Smooth muscle cell (in vitro differentiated cells): ENCODE measurements around the gene PDE4D. TPM values are rescaled to one million over a fixed set of nuclear protein-coding genes. Genes with fewer than 3 reads are reported as not detected.

Experiments
- DNase-seq: peaks from one replicate; lab custom pipeline; 2025; ENCODE audit not compliant: unreplicated experiment; lab: John Stamatoyannopoulos, UW
- H2AFZ ChIP-seq: fragments of 200-600 bp; sonication (generic); 2 replicates; pipeline ENCODE4 v1.6.0; 2016; ENCODE audit warnings: antibody characterized with exemption, low read depth, mild to moderate bottlenecking
- H3F3A ChIP-seq: fragments of 200-600 bp; sonication (generic); 2 replicates; pipeline ENCODE4 v1.6.0; 2017; ENCODE audit warnings: antibody characterized with exemption, low read depth
- H3K27ac ChIP-seq: fragments of 200-600 bp; sonication (generic); 2 replicates; pipeline ENCODE4 v1.5.1; 2016; ENCODE audit warnings: low read depth, mild to moderate bottlenecking
- H3K27me3 ChIP-seq: fragments of 200-600 bp; sonication (generic); 2 replicates; pipeline ENCODE4 v1.6.1; 2016; ENCODE audit warnings: low read depth, mild to moderate bottlenecking
- H3K36me3 ChIP-seq: fragments of 200-600 bp; sonication (generic); 2 replicates; pipeline ENCODE4 v1.5.1; 2016; ENCODE audit warnings: low read depth
- H3K4me1 ChIP-seq: fragments of 200-600 bp; sonication (generic); 2 replicates; pipeline ENCODE4 v1.5.1; 2016; ENCODE audit warnings: low read depth
- H3K4me2 ChIP-seq: fragments of 200-600 bp; sonication (generic); 2 replicates; pipeline ENCODE4 v1.6.0; 2016; ENCODE audit warnings: mild to moderate bottlenecking
- H3K4me3 ChIP-seq: fragments of 200-600 bp; sonication (generic); 2 replicates; pipeline ENCODE4 v1.5.1; 2016; ENCODE audit warnings: mild to moderate bottlenecking
- H3K79me2 ChIP-seq: fragments of 200-600 bp; sonication (generic); 2 replicates; pipeline ENCODE4 v1.6.0; 2016; ENCODE audit warnings: low read depth, mild to moderate bottlenecking
- H3K9ac ChIP-seq: fragments of 200-600 bp; sonication (generic); 2 replicates; pipeline ENCODE4 v1.6.0; 2016; ENCODE audit warnings: low read depth
- H3K9me3 ChIP-seq: fragments of 200-600 bp; sonication (generic); replicated peaks from 2 replicates; pipeline ENCODE4 v1.5.1; 2016; ENCODE audit warnings: low read depth
- H4K20me1 ChIP-seq: fragments of 200-600 bp; sonication (generic); 2 replicates; pipeline ENCODE4 v1.6.0; 2016; ENCODE audit warnings: low read depth
- WGBS: methylation state at CpG from one replicate; pipeline ENCODE4 v1.1.7; 2016; ENCODE audit warnings: low lambda C conversion rate; 5-methylcytosine and 5-hydroxymethylcytosine counted together
- polyA plus RNA-seq: library from polyadenylated mRNA; unstranded; fragments of >200 nt; fragmentation: Nextera tagmentation; extraction: Ambion mirVana; gene quantifications from 2 replicates; pipeline ENCODE4 v1.2.1, GENCODE V29; 2016
- total RNA-seq: library from RNA; depleted of rRNA; stranded (reverse); fragments of >200 nt; gene quantifications from 2 replicates; pipeline ENCODE4 v1.2.3, GENCODE V29; 2014
- TF ChIP-seq, protein P1 (sequence below): fragments of 200-600 bp; sonication (generic); IDR thresholded peaks from 2 replicates; pipeline ENCODE4 v1.5.1; 2017; ENCODE audit warnings: borderline replicate concordance, mild to moderate bottlenecking, antibody characterized with exemption; ENCODE audit not compliant: insufficient read depth, poor library complexity, severe bottlenecking

Gene PDE4D
- total and polyA plus RNA-seq, 2 experiments from 2014 or later: 16.4 to 61.0 TPM

DNA sequence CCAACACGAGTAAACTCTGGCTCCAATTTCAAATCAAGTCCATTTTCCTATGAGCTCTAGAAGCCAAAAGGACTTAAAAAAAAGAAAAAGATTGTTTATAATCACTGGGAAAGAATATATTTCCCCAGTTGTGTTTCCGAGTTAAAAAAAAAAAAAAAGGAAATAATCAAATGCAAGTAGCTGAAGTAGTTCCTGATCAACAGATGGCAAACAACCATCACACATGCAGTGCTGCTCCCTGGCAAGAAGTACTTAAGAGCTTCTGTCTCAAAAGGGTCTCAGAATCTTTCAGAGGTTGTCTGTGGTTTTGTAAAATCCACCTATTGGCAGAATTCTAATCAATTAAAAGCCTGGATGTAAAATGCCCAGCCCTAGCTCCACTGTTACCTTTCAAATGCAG lies 922.8 kb downstream of the PDE4D start:
- H3K79me2 ChIP-seq: no peaks in the 10 kb centered on the region
- no peak overlapping the region for H3K9ac ChIP-seq
- peaks cover 21% of the 10 kb centered on the region for H3K36me3 ChIP-seq
- no peak overlapping the region for H3K4me2 ChIP-seq
- no peak for DNase-seq
- no peaks in the 10 kb centered on the region for H3K27me3 ChIP-seq
- TF ChIP-seq, protein P1, sequence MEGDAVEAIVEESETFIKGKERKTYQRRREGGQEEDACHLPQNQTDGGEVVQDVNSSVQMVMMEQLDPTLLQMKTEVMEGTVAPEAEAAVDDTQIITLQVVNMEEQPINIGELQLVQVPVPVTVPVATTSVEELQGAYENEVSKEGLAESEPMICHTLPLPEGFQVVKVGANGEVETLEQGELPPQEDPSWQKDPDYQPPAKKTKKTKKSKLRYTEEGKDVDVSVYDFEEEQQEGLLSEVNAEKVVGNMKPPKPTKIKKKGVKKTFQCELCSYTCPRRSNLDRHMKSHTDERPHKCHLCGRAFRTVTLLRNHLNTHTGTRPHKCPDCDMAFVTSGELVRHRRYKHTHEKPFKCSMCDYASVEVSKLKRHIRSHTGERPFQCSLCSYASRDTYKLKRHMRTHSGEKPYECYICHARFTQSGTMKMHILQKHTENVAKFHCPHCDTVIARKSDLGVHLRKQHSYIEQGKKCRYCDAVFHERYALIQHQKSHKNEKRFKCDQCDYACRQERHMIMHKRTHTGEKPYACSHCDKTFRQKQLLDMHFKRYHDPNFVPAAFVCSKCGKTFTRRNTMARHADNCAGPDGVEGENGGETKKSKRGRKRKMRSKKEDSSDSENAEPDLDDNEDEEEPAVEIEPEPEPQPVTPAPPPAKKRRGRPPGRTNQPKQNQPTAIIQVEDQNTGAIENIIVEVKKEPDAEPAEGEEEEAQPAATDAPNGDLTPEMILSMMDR: no peak
- no peaks in the 10 kb centered on the region for H3K4me1 ChIP-seq
- H3K27ac ChIP-seq: no peak overlapping the region
- H3F3A ChIP-seq: peaks cover 6% of the 10 kb centered on the region
- H4K20me1 ChIP-seq: no peaks in the 10 kb centered on the region
- no peaks in the 10 kb centered on the region for H3K9me3 ChIP-seq
- no peak overlapping the region for H3K4me3 ChIP-seq
- H2AFZ ChIP-seq: no peak overlapping the region
- WGBS: 87% methylated on average over 2 of the region's 2 CpGs

- no peaks in the 10 kb centered on the region for H3K9me3 ChIP-seq
- no peak overlapping the region for H3K9ac ChIP-seq
- WGBS: 94% methylated on average over 2 of the region's 2 CpGs
- TF ChIP-seq, protein P1: no peak
- H3K79me2 ChIP-seq: no peaks in the 10 kb centered on the region
- H2AFZ ChIP-seq: no peak overlapping the region
- no peaks in the 10 kb centered on the region for H3K4me1 ChIP-seq
- peaks cover 15% of the 10 kb centered on the region for H3K36me3 ChIP-seq
- peaks cover 6% of the 10 kb centered on the region for H3F3A ChIP-seq
- no peaks in the 10 kb centered on the region for H4K20me1 ChIP-seq
- H3K27ac ChIP-seq: no peak overlapping the region
- no peak overlapping the region for H3K4me3 ChIP-seq
- no peaks in the 10 kb centered on the region for H3K27me3 ChIP-seq
- DNase-seq: no peak
- H3K4me2 ChIP-seq: no peak overlapping the region
Measured at GRCh38 chr5:58969795-58970194, 923.7 kb downstream of the PDE4D start.

DNA sequence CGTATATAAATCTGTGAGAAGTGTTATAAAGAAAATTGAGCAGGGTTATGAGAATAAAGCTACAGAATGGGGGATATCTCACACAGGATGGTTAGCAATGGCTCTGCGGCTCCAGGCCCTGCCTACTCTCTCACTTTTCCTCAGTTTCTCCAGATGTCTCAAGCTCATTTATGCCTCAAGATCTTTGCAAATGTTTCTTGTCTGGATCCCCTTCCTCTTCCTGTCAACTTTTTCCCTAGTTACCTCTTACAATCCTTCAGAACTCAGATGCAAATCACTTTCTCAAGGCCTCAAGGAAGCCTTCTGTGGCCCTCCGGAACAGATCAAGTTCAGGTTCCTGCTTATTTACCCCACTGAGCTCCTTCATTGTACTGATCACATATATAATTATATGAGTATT lies 924.3 kb downstream of the PDE4D start:
- H3K27me3 ChIP-seq: no peaks in the 10 kb centered on the region
- TF ChIP-seq, protein P1: no peak
- peaks cover 9% of the 10 kb centered on the region for H3K36me3 ChIP-seq
- H3K79me2 ChIP-seq: no peaks in the 10 kb centered on the region
- no peaks in the 10 kb centered on the region for H3K9me3 ChIP-seq
- H3K4me1 ChIP-seq: no peaks in the 10 kb centered on the region
- H3K4me2 ChIP-seq: no peak overlapping the region
- H3K9ac ChIP-seq: no peak overlapping the region
- peaks cover 6% of the 10 kb centered on the region for H3F3A ChIP-seq
- DNase-seq: no peak
- no peak overlapping the region for H3K4me3 ChIP-seq
- H2AFZ ChIP-seq: no peak overlapping the region
- 82% methylated on average over 3 of the region's 3 CpGs for WGBS
- no peak overlapping the region for H3K27ac ChIP-seq
- H4K20me1 ChIP-seq: no peaks in the 10 kb centered on the region

GRCh38 chr5:58968350-58968749 lies 925.2 kb downstream of the PDE4D start:
- no peak for DNase-seq
- H3K4me1 ChIP-seq: no peaks in the 10 kb centered on the region
- no peak overlapping the region for H3K9ac ChIP-seq
- H3K4me3 ChIP-seq: no peak overlapping the region
- 93% methylated on average over 3 of the region's 3 CpGs for WGBS
- no peak overlapping the region for H2AFZ ChIP-seq
- H3K27me3 ChIP-seq: no peaks in the 10 kb centered on the region
- H3K79me2 ChIP-seq: no peaks in the 10 kb centered on the region
- no peak overlapping the region for H3K4me2 ChIP-seq
- no peaks in the 10 kb centered on the region for H3K9me3 ChIP-seq
- TF ChIP-seq, protein P1: no peak
- H3K36me3 ChIP-seq: peaks cover under 1% of the 10 kb centered on the region
- no peak overlapping the region for H3K27ac ChIP-seq
- no peaks in the 10 kb centered on the region for H4K20me1 ChIP-seq
- H3F3A ChIP-seq: peaks cover 2% of the 10 kb centered on the region
